Naive thymus-derived CD4-positive, alpha-beta T cell (primary cell): ENCODE measurements around the gene PLS3. TPM values are rescaled to one million over a fixed set of nuclear protein-coding genes. Genes with fewer than 3 reads are reported as not detected.

Experiments
- ATAC-seq: fragments of 150-1000 bp; cut with Tn5 transposase; 2 replicates; pipeline ENCODE4 v1.10.0; 2021; ENCODE audit warnings: mild to moderate bottlenecking, moderate library complexity
- CTCF ChIA-PET: fragments of 350-600 bp; sonication (Branson Sonifier 250); formaldehyde crosslinking; loops from one replicate; lab custom pipeline; 2021; ENCODE audit warnings: antibody characterized with exemption; lab: Charles Lee
- POLR2A ChIA-PET: fragments of 350-600 bp; sonication (Branson Sonifier 250); formaldehyde crosslinking; loops from one replicate; lab custom pipeline; 2021; ENCODE audit warnings: antibody characterized with exemption, inconsistent platforms; lab: Charles Lee
- DNase-seq, 9 donors: peaks; one replicate each; pipeline versions ENCODE4 v3.0.0 to v3.0.0-alpha.2; 2020 to 2022; ENCODE audit warnings: mixed read lengths in 1 of 9
- H3K27ac ChIP-seq: one replicate; pipeline ENCODE4 v1.7.0; 2013; ENCODE audit warnings: mild to moderate bottlenecking, low read depth, low read length, moderate library complexity
- H3K27me3 ChIP-seq, 2 donors: one replicate each; pipeline ENCODE4 v1.7.0; 2013; ENCODE audit warnings: low read length in 2 of 2, mild to moderate bottlenecking in 2 of 2, moderate library complexity in 2 of 2; ENCODE audit not compliant: control insufficient read depth in 2 of 2, insufficient read depth in 2 of 2
- H3K36me3 ChIP-seq, 3 experiments: 1 replicate in 2 of 3; 2 replicates in 1 of 3; pipeline ENCODE4 v1.7.0; 2013; ENCODE audit warnings: low read length in 3 of 3, mild to moderate bottlenecking in 3 of 3, moderate library complexity in 1 of 3; ENCODE audit not compliant: insufficient read depth in 3 of 3, control insufficient read depth in 2 of 3
- H3K4me1 ChIP-seq, 2 donors: one replicate each; pipeline ENCODE4 v1.7.0; 2013; ENCODE audit warnings: low read length in 2 of 2, mild to moderate bottlenecking in 2 of 2, moderate library complexity in 1 of 2; ENCODE audit not compliant: control insufficient read depth in 2 of 2, insufficient read depth in 2 of 2
- H3K4me3 ChIP-seq: 2 replicates; pipeline ENCODE4 v1.7.0; 2013; ENCODE audit warnings: mild to moderate bottlenecking, low read length
- H3K9me3 ChIP-seq, 3 experiments: 1 replicate in 2 of 3; 2 replicates in 1 of 3; pipeline ENCODE4 v1.7.0; 2013; ENCODE audit warnings: low read length in 3 of 3; ENCODE audit not compliant: control insufficient read depth in 2 of 3
- H3K27ac Mint-ChIP-seq, 9 donors: one replicate each; pipeline ENCODE4 v1.8.0; 2020 to 2022; ENCODE audit warnings: mixed read lengths in 9 of 9, mild to moderate bottlenecking in 8 of 9, moderate library complexity in 5 of 9, inconsistent platforms in 2 of 9
- H3K27me3 Mint-ChIP-seq, 5 donors: one replicate each; pipeline ENCODE4 v1.8.0; 2021 to 2022; ENCODE audit warnings: mixed read lengths in 5 of 5, mild to moderate bottlenecking in 1 of 5
- H3K36me3 Mint-ChIP-seq, 5 donors: one replicate each; pipeline ENCODE4 v1.8.0; 2020 to 2022; ENCODE audit warnings: mixed read lengths in 5 of 5, mild to moderate bottlenecking in 3 of 5, inconsistent platforms in 1 of 5
- H3K4me1 Mint-ChIP-seq, 7 donors: one replicate each; pipeline ENCODE4 v1.8.0; 2020 to 2022; ENCODE audit warnings: mixed read lengths in 7 of 7, mild to moderate bottlenecking in 3 of 7, inconsistent platforms in 1 of 7
- H3K4me3 Mint-ChIP-seq, 10 donors: one replicate each; pipeline ENCODE4 v1.8.0; 2020 to 2022; ENCODE audit warnings: mild to moderate bottlenecking in 10 of 10, mixed read lengths in 10 of 10, moderate library complexity in 6 of 10, inconsistent platforms in 2 of 10
- H3K9me3 Mint-ChIP-seq, 11 donors: one replicate each; pipeline ENCODE4 v1.8.0; 2020 to 2022; ENCODE audit warnings: mixed read lengths in 11 of 11, mild to moderate bottlenecking in 4 of 11, inconsistent platforms in 1 of 11, moderate library complexity in 1 of 11
- intact Hi-C, 2 donors: fragments of 100-400 bp; cut with micrococcal nuclease; formaldehyde crosslinking; loops; one replicate each; pipeline ENCODE4 v1.15.1; 2023
- polyA plus RNA-seq, 2 donors: library from polyadenylated mRNA; unstranded; fragments of 300-500 nt; fragmentation: Illumina TruSeq; gene quantifications; one replicate each; pipeline ENCODE4 v1.2.3, GENCODE V29; 2021
- total RNA-seq, 6 experiments: library from RNA in 5 of 6; stranded (reverse) in 5 of 6; gene quantifications; 1 replicate in 5 of 6; 2 replicates in 1 of 6; pipeline ENCODE4 v1.2.3 and lab custom pipeline; 2021 to 2026

PLS3 gene
- total and polyA plus RNA-seq, 7 experiments from 2014 or later, result 0.16 to 2.4 (median 0.27) TPM; not detected in 4

- H3K4me1 Mint-ChIP-seq, result peaks cover 0 to 9% (median 0%) of the 10 kb centered on the region in 7 donors
- H3K27me3 ChIP-seq, result no peaks in the 10 kb centered on the region
- H3K9me3 Mint-ChIP-seq, result peaks cover 0 to 2% (median 0%) of the 10 kb centered on the region in 11 donors
- H3K4me3 ChIP-seq, result no peak overlapping the region
- no peak overlapping the region for H3K27ac Mint-ChIP-seq
- H3K36me3 ChIP-seq, result no peaks in the 10 kb centered on the region
- no peaks in the 10 kb centered on the region for H3K4me1 ChIP-seq
- ChIA-PET POLR2A (no interaction called here), CTCF (no interaction called here)
- H3K36me3 Mint-ChIP-seq, result no peaks in the 10 kb centered on the region
- no peak for DNase-seq
- no peaks in the 10 kb centered on the region for H3K9me3 ChIP-seq
- ATAC-seq, result no peak
- intact Hi-C loops, result no loop called here
- no peak overlapping the region for H3K4me3 Mint-ChIP-seq
- no peaks in the 10 kb centered on the region for H3K27me3 Mint-ChIP-seq
- no peak overlapping the region for H3K27ac ChIP-seq
Measured at GRCh38 chrX:115579786-115580294, 18.9 kb downstream of the PLS3 start.

DNA sequence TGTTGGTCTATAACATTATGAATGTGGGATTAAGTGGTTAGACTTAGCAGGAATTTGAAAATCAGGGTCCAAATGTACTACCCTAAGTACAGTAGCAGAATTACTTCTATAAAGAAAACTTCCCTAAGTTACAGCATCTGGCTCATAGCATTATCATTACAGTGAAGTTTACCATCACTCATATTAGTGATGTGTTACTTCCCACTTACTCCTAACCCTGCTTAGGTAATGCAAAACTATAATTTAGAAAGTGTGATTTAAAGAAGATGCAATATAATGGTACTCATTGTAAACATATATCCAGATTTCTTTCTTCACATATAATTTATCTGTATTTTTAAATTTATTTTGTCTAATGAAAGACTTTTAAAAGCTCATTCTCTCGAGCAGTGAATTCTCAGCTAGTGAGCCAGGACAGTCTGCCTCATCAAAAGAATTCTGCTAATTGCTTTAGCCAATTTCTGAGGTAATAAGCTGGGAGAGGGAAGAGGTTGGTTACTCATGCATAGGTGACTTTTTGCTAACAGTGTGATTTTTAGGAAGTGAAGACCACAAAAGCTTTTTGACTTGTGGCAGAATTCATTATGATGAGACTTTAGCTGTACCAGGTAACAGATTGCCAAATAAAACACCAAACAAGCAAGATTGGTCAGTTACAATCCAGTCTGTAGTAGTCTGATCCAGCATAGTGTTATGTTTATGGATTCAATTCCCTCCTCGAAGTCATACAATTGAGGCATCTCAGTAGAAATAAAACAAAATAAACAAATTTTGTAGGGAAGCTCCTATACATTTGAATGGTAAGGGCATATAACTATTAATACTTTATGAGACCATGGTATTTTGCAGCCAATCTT, 21.0 kb downstream of the PLS3 start:
- H3K9me3 Mint-ChIP-seq, result no peaks in the 10 kb centered on the region
- no peak for ATAC-seq
- H3K4me3 ChIP-seq, result no peak overlapping the region
- H3K9me3 ChIP-seq, result no peaks in the 10 kb centered on the region
- intact Hi-C loops, result no loop called here
- H3K4me1 ChIP-seq, result no peaks in the 10 kb centered on the region
- no peaks in the 10 kb centered on the region for H3K27me3 Mint-ChIP-seq
- no peak overlapping the region for H3K27ac Mint-ChIP-seq
- POLR2A ChIA-PET, result no interaction called here
- no peaks in the 10 kb centered on the region for H3K27me3 ChIP-seq
- peaks cover 0 to 9% (median 0%) of the 10 kb centered on the region in 7 donors for H3K4me1 Mint-ChIP-seq
- no peak overlapping the region for H3K27ac ChIP-seq
- CTCF ChIA-PET, result interaction anchor here (0.6 kb wide), 1 partner anchor 332 kb away, joined by 3 read pairs; no protein-coding TSS in a partner anchor
- no peaks in the 10 kb centered on the region for H3K36me3 Mint-ChIP-seq
- DNase-seq, result no peak
- no peak overlapping the region for H3K4me3 Mint-ChIP-seq
- H3K36me3 ChIP-seq, result no peaks in the 10 kb centered on the region

GRCh38 chrX:115582616-115583495, 21.9 kb downstream of the PLS3 start:
- intact Hi-C loops, result no loop called here

GRCh38 chrX:115583496-115584004, 22.6 kb downstream of the PLS3 start:
- ATAC-seq (no peak), DNase-seq (no peak)
- no peak overlapping the region for H3K4me3 Mint-ChIP-seq
- H3K27ac Mint-ChIP-seq, result no peak overlapping the region
- no peaks in the 10 kb centered on the region for H3K9me3 ChIP-seq
- H3K36me3 ChIP-seq, result no peaks in the 10 kb centered on the region
- no peaks in the 10 kb centered on the region for H3K9me3 Mint-ChIP-seq
- H3K4me1 ChIP-seq, result no peaks in the 10 kb centered on the region
- H3K27me3 Mint-ChIP-seq, result no peaks in the 10 kb centered on the region
- no peak overlapping the region for H3K27ac ChIP-seq
- CTCF ChIA-PET, result no interaction called here
- H3K4me3 ChIP-seq, result no peak overlapping the region
- intact Hi-C loops, result no loop called here
- POLR2A ChIA-PET, result no interaction called here
- H3K4me1 Mint-ChIP-seq, result peaks cover 0 to 9% (median 0%) of the 10 kb centered on the region in 7 donors
- no peaks in the 10 kb centered on the region for H3K36me3 Mint-ChIP-seq
- H3K27me3 ChIP-seq, result no peaks in the 10 kb centered on the region

More at GRCh38 chrX:115582616-115583495, 21.9 kb downstream of the PLS3 start:
- no peaks in the 10 kb centered on the region for H3K36me3 ChIP-seq
- ChIA-PET CTCF (interaction anchor here (0.6 kb wide), 1 partner anchor 333 kb away, joined by 3 read pairs; no protein-coding TSS in a partner anchor), POLR2A (no interaction called here)
- Mint-ChIP-seq H3K4me3 (peak overlapping the region in 1 of 10 donors; percentile 15), H3K4me1 (peaks cover 0 to 9% (median 0%) of the 10 kb centered on the region in 7 donors), H3K36me3 (no peaks in the 10 kb centered on the region), H3K9me3 (no peaks in the 10 kb centered on the region), H3K27ac (no peak overlapping the region), H3K27me3 (no peaks in the 10 kb centered on the region)
- H3K4me3 ChIP-seq, result no peak overlapping the region
- ATAC-seq (no peak), DNase-seq (no peak)
- no peaks in the 10 kb centered on the region for H3K4me1 ChIP-seq
- H3K27me3 ChIP-seq, result no peaks in the 10 kb centered on the region
- no peak overlapping the region for H3K27ac ChIP-seq
- H3K9me3 ChIP-seq, result no peaks in the 10 kb centered on the region

- no peaks in the 10 kb centered on the region for H3K36me3 Mint-ChIP-seq
- no peak overlapping the region for H3K27ac Mint-ChIP-seq
- ChIA-PET POLR2A (no interaction called here), CTCF (no interaction called here)
- no peak for DNase-seq
- no peak for ATAC-seq
- H3K27me3 Mint-ChIP-seq, result no peaks in the 10 kb centered on the region
- Histone ChIP-seq H3K9me3 (no peaks in the 10 kb centered on the region), H3K36me3 (no peaks in the 10 kb centered on the region), H3K27me3 (no peaks in the 10 kb centered on the region), H3K27ac (no peak overlapping the region), H3K4me1 (no peaks in the 10 kb centered on the region), H3K4me3 (no peak overlapping the region)
- H3K9me3 Mint-ChIP-seq, result no peaks in the 10 kb centered on the region
- peaks cover 0 to 5% (median 0%) of the 10 kb centered on the region in 7 donors for H3K4me1 Mint-ChIP-seq
- H3K4me3 Mint-ChIP-seq, result no peak overlapping the region
- intact Hi-C loops, result no loop called here
Measured at GRCh38 chrX:115584696-115585095, 23.7 kb downstream of the PLS3 start.

- no peaks in the 10 kb centered on the region for H3K4me1 ChIP-seq
- DNase-seq (no peak), ATAC-seq (no peak)
- no peak overlapping the region for H3K4me3 Mint-ChIP-seq
- POLR2A ChIA-PET, result no interaction called here
- CTCF ChIA-PET, result no interaction called here
- no peak overlapping the region for H3K4me3 ChIP-seq
- H3K27ac ChIP-seq, result no peak overlapping the region
- no peaks in the 10 kb centered on the region for H3K36me3 ChIP-seq
- H3K9me3 ChIP-seq, result no peaks in the 10 kb centered on the region
- no peaks in the 10 kb centered on the region for H3K36me3 Mint-ChIP-seq
- H3K9me3 Mint-ChIP-seq, result no peaks in the 10 kb centered on the region
- no peaks in the 10 kb centered on the region for H3K27me3 ChIP-seq
- H3K4me1 Mint-ChIP-seq, result peaks cover 0 to 5% (median 0%) of the 10 kb centered on the region in 7 donors
- H3K27ac Mint-ChIP-seq, result no peak overlapping the region
- intact Hi-C loops, result no loop called here
- H3K27me3 Mint-ChIP-seq, result no peaks in the 10 kb centered on the region
Measured at GRCh38 chrX:115588179-115588578, 27.2 kb downstream of the PLS3 start.
